ENCODE measurements around the gene CBFA2T2. TPM values are rescaled to one million over a fixed set of nuclear protein-coding genes. Genes with fewer than 3 reads are reported as not detected.

CBFA2T2 gene
- total and polyA plus RNA-seq, 2 of the 4 experiments (the other 2 are of a cell fraction) = 3.8 to 6.2 TPM

GRCh38 chr20:33693289-33693688 is 203.4 kb downstream of the CBFA2T2 start:
- no peak for TF ChIP-seq CHD1 (IDR thresholded peaks at IDR 0.05; ENCODE audit: low read depth, low read length)
- no peak for TF ChIP-seq FOS (IDR thresholded peaks at IDR 0.05; ENCODE audit: low read depth, low read length)
- no peak for TF ChIP-seq NFE2L2 (IDR thresholded peaks at IDR 0.05; ENCODE audit: low read depth, low read length)
- TF ChIP-seq BHLHE40 (IDR thresholded peaks at IDR 0.05; ENCODE audit: low read depth, low read length) = no peak
- TF ChIP-seq RAD21 (IDR thresholded peaks at IDR 0.05; ENCODE audit: low read length) = no peak
- no peak for TF ChIP-seq POLR2A (IDR thresholded peaks at IDR 0.05; ENCODE audit: low read depth, low read length)
- TF ChIP-seq MXI1 (IDR thresholded peaks at IDR 0.05; ENCODE audit: borderline replicate concordance, low read depth, low read length) = no peak
- no peak for TF ChIP-seq MAZ (IDR thresholded peaks at IDR 0.05; ENCODE audit: borderline replicate concordance, low read depth, low read length)
- no peak for TF ChIP-seq MAFK (IDR thresholded peaks at IDR 0.05; ENCODE audit: low read depth, low read length)
- no peak for TF ChIP-seq SMC3 (IDR thresholded peaks at IDR 0.05; ENCODE audit: low read depth, low read length)
- no peak for TF ChIP-seq USF2 (IDR thresholded peaks at IDR 0.05; ENCODE audit: low read depth, low read length)
- no peak for TF ChIP-seq RCOR1 (IDR thresholded peaks at IDR 0.05; ENCODE audit: insufficient replicate concordance, low read length)
- no peak for TF ChIP-seq ELK1 (IDR thresholded peaks at IDR 0.05; ENCODE audit: borderline replicate concordance, low read depth, low read length)
- no peak for TF ChIP-seq CTCF (conservative IDR thresholded peaks at IDR 0.05; ENCODE audit: low read depth, low read length)
- no peak for TF ChIP-seq RFX5 (IDR thresholded peaks at IDR 0.05; ENCODE audit: low read depth, low read length)
- no peak for TF ChIP-seq CEBPB (IDR thresholded peaks at IDR 0.05; ENCODE audit: low read depth, low read length)
- no peak overlapping the region for H4K91ac ChIP-seq (ENCODE audit: insufficient read depth, low read depth, low read length)
- DNase-seq (no peak), ATAC-seq (ENCODE audit: low read depth) (no peak)
- H3K79me1 ChIP-seq (ENCODE audit: low read depth in 1 of 2, low read length in 2 of 2) = no peaks in the 10 kb centered on the region
- no peak overlapping the region for H3K14ac ChIP-seq (replicated peaks; ENCODE audit: low read depth, low read length)
- 0 out of 2 replicates have a peak, but pooled peaks cover 2% of the 10 kb centered on the region for H3K9me1 ChIP-seq (ENCODE audit: insufficient read depth, low read length)
- H3K56ac ChIP-seq (ENCODE audit: extremely low read depth, insufficient read depth, low read length) = no peak overlapping the region
- H2AFZ ChIP-seq (replicated peaks; ENCODE audit: low read length, poor library complexity) = no peak overlapping the region
- H3K4ac ChIP-seq (ENCODE audit: low read depth, low read length) = no peak overlapping the region
- H2BK120ac ChIP-seq (ENCODE audit: low read depth, low read length) = no peak overlapping the region
- in situ Hi-C loops (cut with MboI; ENCODE audit: low sequenced_read_pairs) (no loop called here), intact Hi-C loops (cut with micrococcal nuclease) (no loop called here), dilution Hi-C loops (cut with HindIII; ENCODE audit: low sequenced_read_pairs, unreplicated experiment) (no loop called here)
- no peak overlapping the region for H2BK20ac ChIP-seq (ENCODE audit: low read depth, low read length)
- no peak overlapping the region for H3K23ac ChIP-seq (ENCODE audit: low read depth, low read length)
- H3K4me3 ChIP-seq (ENCODE audit: insufficient read depth, low read depth, low read length) = no peak overlapping the region
- no peak overlapping the region for H3K18ac ChIP-seq (ENCODE audit: low read depth, low read length)
- no peak overlapping the region for H4K5ac ChIP-seq (ENCODE audit: low read depth, low read length)
- H3K27ac ChIP-seq (ENCODE audit: insufficient read depth, low read length) = no peak overlapping the region
- CTCF ChIA-PET = no interaction called here
- no peaks in the 10 kb centered on the region for H3K36me3 ChIP-seq (ENCODE audit: control insufficient read depth, insufficient read depth, low read length)
- H3K4me1 ChIP-seq (ENCODE audit: control insufficient read depth, insufficient read depth, low read length) = no peaks in the 10 kb centered on the region
- no TSS peak for BruUV-seq (replicated peaks)
- H4K8ac ChIP-seq (ENCODE audit: low read depth in 2 of 2, low read length in 2 of 2) = no peak overlapping the region
- no peaks in the 10 kb centered on the region for H4K20me1 ChIP-seq (ENCODE audit: insufficient read depth, low read length)
- no peaks in the 10 kb centered on the region for H3K9me3 ChIP-seq (ENCODE audit: control insufficient read depth, insufficient read depth, low read length)
- H2BK15ac ChIP-seq (ENCODE audit: low read depth, low read length) = no peak overlapping the region
- H2BK5ac ChIP-seq (ENCODE audit: low read depth, low read length, poor library complexity, severe bottlenecking) = no peak overlapping the region
- WGBS, 2 experiments (ENCODE audit: extremely low coverage in 2 of 2, insufficient read length in 1 of 2) = no CpG with 5 or more reads among the region's 5 CpGs
- no peak overlapping the region for H3K4me2 ChIP-seq (ENCODE audit: low read depth, low read length)
- POLR2A ChIA-PET (ENCODE audit: unreplicated experiment) = no interaction called here
- no peak overlapping the region for H2AK9ac ChIP-seq (replicated peaks; ENCODE audit: low read depth, low read length, poor library complexity)
- H2AK5ac ChIP-seq (ENCODE audit: low read depth, low read length) = no peak overlapping the region
- H3K9ac ChIP-seq (ENCODE audit: low read depth, low read length) = no peak overlapping the region
- no peaks in the 10 kb centered on the region for H3K27me3 ChIP-seq (ENCODE audit: control insufficient read depth, insufficient read depth, low read length)

Data from IMR-90 (cell line).